K562 (cell line): Measurements from ENCODE around the gene ADI1. TPM values are rescaled to one million over a fixed set of nuclear protein-coding genes. Genes with fewer than 3 reads are reported as not detected.
A peak's percentile ranks its signal among the peaks of the same experiment; 100 is the strongest.

Experiments used
- ARID3A ChIP-seq: IDR thresholded peaks from 2 replicates; pipeline ENCODE4 v1.6.1; 2012; ENCODE audit warnings: low read depth, low read length, improper control_type of control experiment, borderline replicate concordance
- EP400 ChIP-seq: fragments of 450-650 bp; IDR thresholded peaks from 2 replicates; pipeline ENCODE4 v1.6.1; 2017; ENCODE audit warnings: antibody characterized with exemption, mild to moderate bottlenecking, moderate library complexity
- HIVEP1 ChIP-seq: fragments of 250-450 bp; sonication (Bioruptor Pico); IDR thresholded peaks from 2 replicates; pipeline ENCODE4 v1.4.0; 2020; ENCODE audit warnings: mild to moderate bottlenecking
- HNRNPUL1 ChIP-seq: fragments of 200-400 bp; formaldehyde crosslinking; IDR thresholded peaks from 2 replicates; pipeline ENCODE4 v1.6.1; 2017; ENCODE audit warnings: low read length
- NRF1 ChIP-seq, 2 experiments: fragments of 450-650 bp; IDR thresholded peaks in 1 of 2; conservative IDR thresholded peaks in 1 of 2; 2 replicates each; pipeline ENCODE4 v1.6.1; 2014; ENCODE audit warnings: mild to moderate bottlenecking in 2 of 2
- POLR2AphosphoS5 ChIP-seq: IDR thresholded peaks from 2 replicates; pipeline ENCODE4 v1.6.1; 2011; ENCODE audit warnings: mild to moderate bottlenecking, low read depth, low read length, moderate library complexity; ENCODE audit not compliant: control insufficient read depth, insufficient read depth
- RHOXF2B ChIP-seq: fragments of 250-450 bp; sonication (Bioruptor Pico); conservative IDR thresholded peaks from 2 replicates; pipeline ENCODE4 v1.5.1; 2021
- SMAD4 ChIP-seq: fragments of 250-450 bp; sonication (Bioruptor Pico); conservative IDR thresholded peaks from 2 replicates; pipeline ENCODE4 v1.8.0; 2021; ENCODE audit warnings: inconsistent platforms, mild to moderate bottlenecking, moderate library complexity
- SNIP1 ChIP-seq: fragments of 450-650 bp; IDR thresholded peaks from 2 replicates; pipeline ENCODE4 v1.7.1; 2017; ENCODE audit warnings: low read depth, mild to moderate bottlenecking
- TARDBP ChIP-seq: fragments of 450-650 bp; IDR thresholded peaks from 2 replicates; pipeline ENCODE4 v1.6.1; 2016
- ZBTB17 ChIP-seq: fragments of 450-650 bp; formaldehyde crosslinking; IDR thresholded peaks from 2 replicates; pipeline ENCODE4 v1.4.0; 2020; ENCODE audit warnings: mild to moderate bottlenecking
- ZNF232 ChIP-seq: sonication (generic); formaldehyde crosslinking; IDR thresholded peaks from 2 replicates; pipeline ENCODE4 v1.8.0; 2022; ENCODE audit warnings: mild to moderate bottlenecking, missing genetic modification reagents
- ZNF253 ChIP-seq: fragments of 250-450 bp; sonication (Bioruptor Pico); conservative IDR thresholded peaks from 2 replicates; pipeline ENCODE4 v1.6.1; 2021; ENCODE audit warnings: mild to moderate bottlenecking
- ZNF41 ChIP-seq: fragments of 250-450 bp; sonication (Bioruptor Pico); conservative IDR thresholded peaks from 2 replicates; pipeline ENCODE4 v1.4.0; 2020; ENCODE audit warnings: mild to moderate bottlenecking
- ZNF830 ChIP-seq: fragments of 250-450 bp; sonication (Bioruptor Pico); IDR thresholded peaks from 2 replicates; pipeline ENCODE4 v1.5.0; 2021; ENCODE audit warnings: mild to moderate bottlenecking
- ZSCAN29 ChIP-seq: fragments of 450-650 bp; IDR thresholded peaks from 2 replicates; pipeline ENCODE4 v1.6.1; 2017
- polyA plus RNA-seq, 8 experiments: library from polyadenylated mRNA; depleted of rRNA in 4 of 8; stranded (reverse) in 5 of 8; unstranded in 3 of 8; fragments of >200 nt; fragmentation: Nextera tagmentation in 2 of 8; fragmentation: Illumina TruSeq in 1 of 8; extraction: Ambion mirVana in 2 of 8; extraction: Trizol in 1 of 8; gene quantifications; 2 replicates each; pipeline versions ENCODE4 v1.2.1 to v1.2.3, GENCODE V29; 2011 to 2014; ENCODE audit warnings: inconsistent platforms in 1 of 8, missing spikeins in 1 of 8
- total RNA-seq, 7 experiments: library from RNA; depleted of rRNA in 6 of 7; stranded (reverse); fragments of >200 nt in 6 of 7; fragmentation: Illumina TruSeq in 2 of 7; extraction: Trizol in 2 of 7; gene quantifications; 2 replicates each; pipeline versions ENCODE4 v1.2.1 to v1.2.3, GENCODE V29; 2011 to 2021; ENCODE audit warnings: low replicate concordance in 1 of 7
- TF ChIP-seq, protein P1 (sequence below): sonication (generic); formaldehyde crosslinking; IDR thresholded peaks from 2 replicates; pipeline ENCODE4 v1.8.0; 2022; ENCODE audit warnings: mild to moderate bottlenecking, missing genetic modification reagents
- TF ChIP-seq, protein P2 (sequence below): fragments of 250-450 bp; sonication (Bioruptor Pico); IDR thresholded peaks from 2 replicates; pipeline ENCODE4 v1.8.0; 2021; ENCODE audit warnings: moderate library complexity, mild to moderate bottlenecking, inconsistent platforms
- TF ChIP-seq, protein P3 (sequence below), 2 experiments: fragments of 450-650 bp; IDR thresholded peaks; 2 replicates each; pipeline ENCODE4 v1.6.1; 2018; ENCODE audit warnings: mild to moderate bottlenecking in 2 of 2, low read depth in 1 of 2; ENCODE audit not compliant: partially characterized antibody in 2 of 2

ADI1 gene
- total and polyA plus RNA-seq, 9 of the 15 experiments (the other 6 are each of a cell fraction or from before 2014, with no cell fraction given), result 6.1 to 51.0 (median 27.1) TPM

GRCh38 chr2:3519255-3520205, at the start of gene ADI1 (continued):
- TF ChIP-seq ARID3A (no peak), ZNF41 (CRISPR knock-in tag) (no peak; the same call in 1 of the 2 replicates), HIVEP1 (peak; percentile 42; the same call in 1 of the 2 replicates), ZNF232 (CRISPR knock-in tag) (0 out of 2 replicates have a peak, but pooled peaks have one; percentile 22), ZSCAN29 (no peak), TARDBP (0 out of 2 replicates have a peak, but pooled peaks have one; percentile 46), EP400 (peak; percentile 72; the same call in 1 of the 2 replicates), ZNF253 (CRISPR knock-in tag) (no peak), NRF1 (conservative IDR thresholded peaks at IDR 0.05 in 1 of 2, IDR thresholded peaks at IDR 0.05 in 1 of 2) (no peak), ZBTB17 (no peak), SNIP1 (no peak), ZNF830 (no peak), HNRNPUL1 (no peak), SMAD4 (peak; percentile 57; the same call in 1 of the 2 replicates), POLR2AphosphoS5 (peak; percentile 69; the same call in 1 of the 2 replicates), RHOXF2B (CRISPR knock-in tag) (no peak)
- TF ChIP-seq, protein P1, sequence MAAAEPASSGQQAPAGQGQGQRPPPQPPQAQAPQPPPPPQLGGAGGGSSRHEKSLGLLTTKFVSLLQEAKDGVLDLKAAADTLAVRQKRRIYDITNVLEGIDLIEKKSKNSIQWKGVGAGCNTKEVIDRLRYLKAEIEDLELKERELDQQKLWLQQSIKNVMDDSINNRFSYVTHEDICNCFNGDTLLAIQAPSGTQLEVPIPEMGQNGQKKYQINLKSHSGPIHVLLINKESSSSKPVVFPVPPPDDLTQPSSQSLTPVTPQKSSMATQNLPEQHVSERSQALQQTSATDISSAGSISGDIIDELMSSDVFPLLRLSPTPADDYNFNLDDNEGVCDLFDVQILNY (CRISPR knock-in tag), result 0 out of 2 replicates have a peak, but pooled peaks have one; percentile 81
- TF ChIP-seq, protein P2, sequence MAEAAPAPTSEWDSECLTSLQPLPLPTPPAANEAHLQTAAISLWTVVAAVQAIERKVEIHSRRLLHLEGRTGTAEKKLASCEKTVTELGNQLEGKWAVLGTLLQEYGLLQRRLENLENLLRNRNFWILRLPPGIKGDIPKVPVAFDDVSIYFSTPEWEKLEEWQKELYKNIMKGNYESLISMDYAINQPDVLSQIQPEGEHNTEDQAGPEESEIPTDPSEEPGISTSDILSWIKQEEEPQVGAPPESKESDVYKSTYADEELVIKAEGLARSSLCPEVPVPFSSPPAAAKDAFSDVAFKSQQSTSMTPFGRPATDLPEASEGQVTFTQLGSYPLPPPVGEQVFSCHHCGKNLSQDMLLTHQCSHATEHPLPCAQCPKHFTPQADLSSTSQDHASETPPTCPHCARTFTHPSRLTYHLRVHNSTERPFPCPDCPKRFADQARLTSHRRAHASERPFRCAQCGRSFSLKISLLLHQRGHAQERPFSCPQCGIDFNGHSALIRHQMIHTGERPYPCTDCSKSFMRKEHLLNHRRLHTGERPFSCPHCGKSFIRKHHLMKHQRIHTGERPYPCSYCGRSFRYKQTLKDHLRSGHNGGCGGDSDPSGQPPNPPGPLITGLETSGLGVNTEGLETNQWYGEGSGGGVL (CRISPR knock-in tag), result no peak
- TF ChIP-seq, protein P3, sequence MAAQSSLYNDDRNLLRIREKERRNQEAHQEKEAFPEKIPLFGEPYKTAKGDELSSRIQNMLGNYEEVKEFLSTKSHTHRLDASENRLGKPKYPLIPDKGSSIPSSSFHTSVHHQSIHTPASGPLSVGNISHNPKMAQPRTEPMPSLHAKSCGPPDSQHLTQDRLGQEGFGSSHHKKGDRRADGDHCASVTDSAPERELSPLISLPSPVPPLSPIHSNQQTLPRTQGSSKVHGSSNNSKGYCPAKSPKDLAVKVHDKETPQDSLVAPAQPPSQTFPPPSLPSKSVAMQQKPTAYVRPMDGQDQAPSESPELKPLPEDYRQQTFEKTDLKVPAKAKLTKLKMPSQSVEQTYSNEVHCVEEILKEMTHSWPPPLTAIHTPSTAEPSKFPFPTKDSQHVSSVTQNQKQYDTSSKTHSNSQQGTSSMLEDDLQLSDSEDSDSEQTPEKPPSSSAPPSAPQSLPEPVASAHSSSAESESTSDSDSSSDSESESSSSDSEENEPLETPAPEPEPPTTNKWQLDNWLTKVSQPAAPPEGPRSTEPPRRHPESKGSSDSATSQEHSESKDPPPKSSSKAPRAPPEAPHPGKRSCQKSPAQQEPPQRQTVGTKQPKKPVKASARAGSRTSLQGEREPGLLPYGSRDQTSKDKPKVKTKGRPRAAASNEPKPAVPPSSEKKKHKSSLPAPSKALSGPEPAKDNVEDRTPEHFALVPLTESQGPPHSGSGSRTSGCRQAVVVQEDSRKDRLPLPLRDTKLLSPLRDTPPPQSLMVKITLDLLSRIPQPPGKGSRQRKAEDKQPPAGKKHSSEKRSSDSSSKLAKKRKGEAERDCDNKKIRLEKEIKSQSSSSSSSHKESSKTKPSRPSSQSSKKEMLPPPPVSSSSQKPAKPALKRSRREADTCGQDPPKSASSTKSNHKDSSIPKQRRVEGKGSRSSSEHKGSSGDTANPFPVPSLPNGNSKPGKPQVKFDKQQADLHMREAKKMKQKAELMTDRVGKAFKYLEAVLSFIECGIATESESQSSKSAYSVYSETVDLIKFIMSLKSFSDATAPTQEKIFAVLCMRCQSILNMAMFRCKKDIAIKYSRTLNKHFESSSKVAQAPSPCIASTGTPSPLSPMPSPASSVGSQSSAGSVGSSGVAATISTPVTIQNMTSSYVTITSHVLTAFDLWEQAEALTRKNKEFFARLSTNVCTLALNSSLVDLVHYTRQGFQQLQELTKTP (IDR thresholded peaks at IDR 0.05; ENCODE audit: low read depth in 1 of 2, partially characterized antibody in 2 of 2), result peak; percentile 42 to 45
